Nucleus accumbens (tissue), 56 donors: ENCODE data around the gene STAB1.

Source experiments
- DNase-seq, 56 donors: peaks; one replicate each; lab custom pipeline; 2025; lab: John Stamatoyannopoulos, UW

STAB1 gene

DNA sequence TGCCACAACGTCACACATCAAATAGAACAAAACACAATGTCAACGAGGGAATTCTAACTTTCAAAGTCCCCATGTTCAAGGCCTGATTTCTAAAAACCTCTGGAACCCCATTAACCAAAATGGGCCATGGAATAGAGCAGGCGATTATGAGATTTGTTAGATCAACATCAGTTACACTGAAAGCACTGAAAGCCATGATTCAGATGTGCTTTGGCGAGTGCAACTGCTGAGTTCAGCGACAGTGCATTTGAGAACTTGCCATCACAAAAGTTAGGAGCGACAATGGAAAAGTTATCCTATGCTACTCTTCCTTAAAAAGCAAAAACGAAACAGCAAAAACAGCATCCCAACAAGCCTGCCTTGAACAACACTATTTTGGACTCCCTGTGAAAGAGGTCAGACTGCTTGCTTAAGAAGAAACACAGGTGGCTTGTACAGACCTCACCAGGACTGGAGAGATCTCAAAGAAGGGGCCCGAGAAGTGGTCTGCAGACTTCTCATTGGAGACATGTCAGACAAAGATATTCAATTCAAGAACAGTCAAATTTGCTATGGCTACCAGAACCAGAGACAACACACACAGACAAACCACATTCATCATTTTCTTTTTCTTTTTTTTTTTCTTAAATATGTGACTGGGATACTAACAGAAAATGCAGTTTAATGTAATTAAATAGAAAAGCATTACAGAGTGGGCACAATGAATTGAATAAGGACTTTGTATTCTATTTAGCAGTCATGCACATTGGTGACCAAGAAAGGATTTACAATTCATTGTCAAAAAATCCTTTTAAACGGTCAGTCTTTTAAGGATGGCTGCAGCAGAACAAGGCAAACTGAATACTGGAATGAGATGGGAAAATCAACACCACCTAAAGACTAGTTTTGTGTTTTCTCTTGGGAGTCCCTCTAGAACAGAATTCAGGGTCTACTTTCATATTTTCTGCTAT is 62.1 kb downstream of the STAB1 start:
- DNase-seq, result peak in 1 of 56 donors; percentile 16

- DNase-seq, result no peak
These were observed 63.3 kb downstream of the STAB1 start for GRCh38 chr3:52558436-52558835.

- DNase-seq, result no peak
These were observed 66.0 kb downstream of the STAB1 start for GRCh38 chr3:52561028-52561747.

DNA sequence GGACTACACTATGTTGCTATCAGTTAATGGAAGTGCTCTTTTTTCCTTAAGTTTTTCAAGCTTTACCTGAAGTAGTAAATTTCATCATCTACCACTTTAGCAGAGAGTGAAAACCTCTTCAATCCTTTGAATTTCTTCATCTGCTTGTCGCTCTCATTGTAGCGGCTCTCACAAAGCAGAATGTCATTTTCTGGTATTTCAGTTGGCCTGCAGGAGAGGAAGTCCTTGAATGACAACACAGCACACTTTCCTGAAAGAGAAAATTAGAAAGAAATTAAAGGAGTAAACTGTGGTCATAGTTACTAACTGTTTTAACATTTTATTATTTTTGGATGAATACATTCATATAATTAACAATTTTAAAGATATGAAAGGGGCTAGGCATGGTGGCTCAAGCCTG is 68.8 kb downstream of the STAB1 start:
- no peak for DNase-seq

GRCh38 chr3:52568069-52568468 is 72.9 kb downstream of the STAB1 start:
- no peak for DNase-seq

- no peak for DNase-seq
These were observed 74.9 kb downstream of the STAB1 start for GRCh38 chr3:52570076-52570475.

- DNase-seq, result no peak
These were observed 77.1 kb downstream of the STAB1 start for GRCh38 chr3:52572221-52572620.
